H1 (cell line): ENCODE measurements around the gene CTIF. TPM values are rescaled to one million over a fixed set of nuclear protein-coding genes. Genes with fewer than 3 reads are reported as not detected.

ENCODE experiments used
- CTCF ChIA-PET: fragments of 300-600 bp; sonication (Branson Sonifier 250); formaldehyde crosslinking; loops from one replicate; lab custom pipeline; 2021; ENCODE audit not compliant: partially characterized antibody; lab: Charles Lee
- POLR2A ChIA-PET: fragments of 300-600 bp; sonication (Branson Sonifier 250); formaldehyde crosslinking; loops from one replicate; lab custom pipeline; 2021; ENCODE audit warnings: inconsistent platforms; ENCODE audit not compliant: partially characterized antibody; lab: Charles Lee
- DNase-seq, 2 experiments: peaks; one replicate each; pipeline versions ENCODE4 v3.0.0 to v3.0.0-alpha.2; 2010 to 2022; ENCODE audit warnings: low spot score in 2 of 2, low read depth in 1 of 2, mixed read lengths in 1 of 2
- FAIRE-seq: peaks from 2 replicates; lab custom pipeline; 2011; peaks lifted over from hg19 to GRCh38; lab: Jason Lieb, UNC
- H2AFZ ChIP-seq: 2 replicates; pipeline ENCODE4 v1.8.1; 2012; ENCODE audit warnings: low read length, inconsistent platforms
- H2AK5ac ChIP-seq: 2 replicates; pipeline ENCODE4 v1.6.1; 2013; ENCODE audit warnings: low read depth, low read length
- H2BK120ac ChIP-seq: replicated peaks from 2 replicates; pipeline ENCODE3; 2013; ENCODE audit warnings: low read depth, low read length, inconsistent platforms
- H2BK12ac ChIP-seq: 2 replicates; pipeline ENCODE4 v1.6.1; 2013; ENCODE audit warnings: low read depth, low read length
- H2BK15ac ChIP-seq: 2 replicates; pipeline ENCODE4 v1.6.1; 2013; ENCODE audit warnings: low read length
- H2BK20ac ChIP-seq: 2 replicates; pipeline ENCODE4 v1.6.1; 2013; ENCODE audit warnings: low read length
- H2BK5ac ChIP-seq: 2 replicates; pipeline ENCODE4 v1.6.1; 2013; ENCODE audit warnings: low read depth, low read length
- H3K14ac ChIP-seq: 2 replicates; pipeline ENCODE4 v1.6.1; 2013; ENCODE audit warnings: inconsistent platforms; ENCODE audit not compliant: insufficient read length
- H3K18ac ChIP-seq: 2 replicates; pipeline ENCODE4 v1.6.1; 2013; ENCODE audit warnings: low read length; ENCODE audit errors: extremely low read depth
- H3K23ac ChIP-seq: 2 replicates; pipeline ENCODE4 v1.6.1; 2013; ENCODE audit warnings: inconsistent platforms; ENCODE audit not compliant: insufficient read length
- H3K23me2 ChIP-seq: 2 replicates; pipeline ENCODE4 v1.6.1; 2013; ENCODE audit warnings: low read depth, low read length
- H3K27ac ChIP-seq: 2 replicates; pipeline ENCODE4 v1.6.1; 2011; ENCODE audit warnings: low read depth, low read length, inconsistent platforms
- H3K27me3 ChIP-seq, 4 experiments: replicated peaks in 1 of 4; 1 replicate in 1 of 4; 2 replicates in 3 of 4; pipeline versions ENCODE4 v1.6.1 to v1.8.1; 2011 to 2013; ENCODE audit warnings: low read length in 3 of 4, mild to moderate bottlenecking in 3 of 4, inconsistent platforms in 2 of 4, mixed read lengths in 2 of 4, moderate library complexity in 1 of 4; ENCODE audit not compliant: control insufficient read depth in 3 of 4, insufficient read depth in 3 of 4; ENCODE audit errors: extremely low read depth in 1 of 4
- H3K36me3 ChIP-seq, 4 experiments: 2 replicates each; pipeline versions ENCODE4 v1.6.1 to v1.8.1; 2011 to 2013; ENCODE audit warnings: mild to moderate bottlenecking in 4 of 4, low read length in 3 of 4, moderate library complexity in 2 of 4, control low read depth in 1 of 4, inconsistent platforms in 1 of 4; ENCODE audit not compliant: insufficient read depth in 4 of 4, control insufficient read depth in 2 of 4
- H3K4ac ChIP-seq: replicated peaks from 2 replicates; pipeline ENCODE3; 2013; ENCODE audit warnings: low read length, low read depth, mixed read lengths, inconsistent platforms; ENCODE audit not compliant: insufficient read length
- H3K4me1 ChIP-seq, 4 experiments: replicated peaks in 1 of 4; 1 replicate in 1 of 4; 2 replicates in 3 of 4; pipeline versions ENCODE4 v1.6.1 to v1.8.1; 2011 to 2013; ENCODE audit warnings: low read length in 3 of 4, inconsistent platforms in 2 of 4, mixed read lengths in 1 of 4; ENCODE audit not compliant: insufficient read depth in 4 of 4, control insufficient read depth in 3 of 4
- H3K4me2 ChIP-seq, 2 experiments: 2 replicates each; pipeline versions ENCODE4 v1.6.1 to v1.8.1; 2011 to 2013; ENCODE audit warnings: low read depth in 2 of 2, low read length in 2 of 2, control low read depth in 1 of 2, inconsistent platforms in 1 of 2, mild to moderate bottlenecking in 1 of 2; ENCODE audit not compliant: insufficient read depth in 1 of 2
- H3K4me3 ChIP-seq, 4 experiments: fragments of 200-600, 300-600 bp in 1 of 4; sonication (generic), shearing (Covaris generic), sonication (Bioruptor Twin) in 1 of 4; 2 replicates each; pipeline versions ENCODE4 v1.5.1 to v1.8.1; 2011 to 2016; ENCODE audit warnings: low read length in 4 of 4, low read depth in 3 of 4, control low read depth in 2 of 4, inconsistent platforms in 2 of 4, mild to moderate bottlenecking in 2 of 4, mixed read lengths in 1 of 4, moderate library complexity in 1 of 4; ENCODE audit not compliant: insufficient read depth in 2 of 4; ENCODE audit errors: extremely low read depth in 1 of 4
- H3K56ac ChIP-seq: replicated peaks from 2 replicates; pipeline ENCODE3; 2013; ENCODE audit warnings: low read depth, mild to moderate bottlenecking, mixed read lengths, low read length, inconsistent platforms; ENCODE audit not compliant: insufficient read length
- H3K79me1 ChIP-seq: 2 replicates; pipeline ENCODE4 v1.6.1; 2013; ENCODE audit warnings: low read depth, low read length, control low read depth
- H3K79me2 ChIP-seq, 2 experiments: 2 replicates each; pipeline versions ENCODE4 v1.6.1 to v1.8.1; 2012 to 2013; ENCODE audit warnings: low read length in 2 of 2, mild to moderate bottlenecking in 2 of 2, inconsistent platforms in 1 of 2; ENCODE audit not compliant: insufficient read depth in 2 of 2, control insufficient read depth in 1 of 2
- H3K9ac ChIP-seq, 4 experiments: replicated peaks in 1 of 4; 1 replicate in 1 of 4; 2 replicates in 3 of 4; pipeline versions ENCODE4 v1.6.1 to v1.8.1; 2011 to 2013; ENCODE audit warnings: low read depth in 3 of 4, low read length in 3 of 4, control low read depth in 2 of 4, mild to moderate bottlenecking in 2 of 4, moderate library complexity in 2 of 4, inconsistent platforms in 1 of 4; ENCODE audit errors: extremely low read depth in 1 of 4
- H3K9me3 ChIP-seq, 2 experiments: 2 replicates each; pipeline versions ENCODE4 v1.6.1 to v1.8.1; 2012 to 2013; ENCODE audit warnings: mild to moderate bottlenecking in 2 of 2, moderate library complexity in 2 of 2, control low read depth in 1 of 2, inconsistent platforms in 1 of 2, low read depth in 1 of 2, low read length in 1 of 2, mixed read lengths in 1 of 2; ENCODE audit not compliant: insufficient read depth in 2 of 2
- H4K20me1 ChIP-seq, 2 experiments: replicated peaks in 1 of 2; 2 replicates each; pipeline versions ENCODE3 to v1.8.1; 2011 to 2013; ENCODE audit warnings: inconsistent platforms in 2 of 2, low read length in 2 of 2, mild to moderate bottlenecking in 1 of 2; ENCODE audit not compliant: insufficient read depth in 2 of 2, control insufficient read depth in 1 of 2
- H4K5ac ChIP-seq: 2 replicates; pipeline ENCODE4 v1.6.1; 2013; ENCODE audit warnings: low read length, low read depth, mixed read lengths, inconsistent platforms; ENCODE audit not compliant: insufficient read length
- H4K8ac ChIP-seq: 2 replicates; pipeline ENCODE4 v1.8.0; 2013; ENCODE audit warnings: mild to moderate bottlenecking, moderate library complexity, low read length, inconsistent platforms; ENCODE audit not compliant: insufficient read depth; ENCODE audit errors: extremely low read depth
- H4K91ac ChIP-seq: replicated peaks from 2 replicates; pipeline ENCODE3; 2013; ENCODE audit warnings: low read length, mixed read lengths, inconsistent platforms; ENCODE audit not compliant: insufficient read length
- CEBPB ChIP-seq: IDR thresholded peaks from 2 replicates; pipeline ENCODE4 v1.6.1; 2012; ENCODE audit warnings: low read depth, low read length
- CREB1 ChIP-seq: IDR thresholded peaks from 2 replicates; pipeline ENCODE4 v1.6.1; 2012; ENCODE audit warnings: inconsistent platforms
- CTBP2 ChIP-seq: IDR thresholded peaks from 2 replicates; pipeline ENCODE4 v1.7.0; 2011; ENCODE audit warnings: borderline replicate concordance, mild to moderate bottlenecking, moderate library complexity, mixed read lengths, low read length; ENCODE audit not compliant: insufficient read depth, insufficient read length
- JUN ChIP-seq: IDR thresholded peaks from 2 replicates; pipeline ENCODE4 v1.6.1; 2011; ENCODE audit warnings: low read depth, mild to moderate bottlenecking, improper control_type of control experiment, low read length
- KDM4A ChIP-seq: IDR thresholded peaks from one replicate; pipeline ENCODE4 v1.7.1; 2012; ENCODE audit warnings: low read depth, mild to moderate bottlenecking, moderate library complexity, low read length, inconsistent platforms; ENCODE audit not compliant: severe bottlenecking
- NRF1 ChIP-seq: IDR thresholded peaks from 2 replicates; pipeline ENCODE4 v1.6.1; 2011; ENCODE audit warnings: mild to moderate bottlenecking, low read depth, low read length, improper control_type of control experiment
- POU5F1 ChIP-seq: IDR thresholded peaks from 2 replicates; pipeline ENCODE4 v1.6.1; 2011; ENCODE audit warnings: low read depth, mild to moderate bottlenecking, low read length, moderate library complexity
- SAP30 ChIP-seq: fragments of 300-600 bp; sonication (generic); IDR thresholded peaks from 2 replicates; pipeline ENCODE4 v1.7.1; 2012; ENCODE audit warnings: low read length, moderate library complexity, mild to moderate bottlenecking, inconsistent platforms; ENCODE audit not compliant: insufficient read depth, insufficient replicate concordance
- SIX5 ChIP-seq: IDR thresholded peaks from 2 replicates; pipeline ENCODE4 v1.6.1; 2011; ENCODE audit warnings: mild to moderate bottlenecking, low read depth, low read length
- TAF7 ChIP-seq: optimal IDR thresholded peaks from 2 replicates; pipeline ENCODE3; 2011; ENCODE audit warnings: low read depth, mild to moderate bottlenecking, inconsistent platforms, low read length, moderate library complexity, borderline replicate concordance
- TBP ChIP-seq: IDR thresholded peaks from 2 replicates; pipeline ENCODE4 v1.6.1; 2011; ENCODE audit warnings: low read depth, low read length, improper control_type of control experiment
- TEAD4 ChIP-seq: IDR thresholded peaks from 2 replicates; pipeline ENCODE4 v1.6.1; 2012; ENCODE audit warnings: low read depth, low read length, inconsistent platforms, mixed read lengths
- WGBS, 2 experiments: shearing (Covaris generic) in 1 of 2; methylation state at CpG; one replicate each; pipeline versions ENCODE4 v1.1.6 to v1.1.7; 2013 to 2015; ENCODE audit warnings: low lambda C conversion rate in 2 of 2, mixed read lengths in 2 of 2, inconsistent platforms in 1 of 2, low coverage in 1 of 2, missing lambda C conversion rate in 1 of 2; ENCODE audit not compliant: insufficient replicate concordance in 2 of 2, insufficient coverage in 1 of 2, insufficient read length in 1 of 2; ENCODE audit errors: extremely low coverage in 1 of 2, missing lambda C conversion rate in 1 of 2; 5-methylcytosine and 5-hydroxymethylcytosine counted together
- polyA plus RNA-seq, 7 experiments: library from polyadenylated mRNA; depleted of rRNA in 3 of 7; stranded (reverse) in 5 of 7; unstranded in 2 of 7; fragments of >200 nt in 5 of 7; fragments of 200-250 nt in 2 of 7; gene quantifications; 1 replicate in 5 of 7; 2 replicates in 1 of 7; 4 replicates in 1 of 7; pipeline versions ENCODE4 v1.2.1 to v1.2.3, GENCODE V29; 2011 to 2013; ENCODE audit warnings: missing spikeins in 2 of 7, mixed read lengths in 2 of 7
- total RNA-seq: library from RNA; stranded (reverse); fragmentation: NEBNext Ultra II Directional; extraction: Animal tissue kit (Norgen Biotek cat#: 25700); gene quantifications from 2 replicates; pipeline ENCODE4 v1.2.1, GENCODE V29; 2021
- TF ChIP-seq, protein P1 (sequence below): IDR thresholded peaks from 2 replicates; pipeline ENCODE4 v1.6.1; 2011; ENCODE audit warnings: low read depth, mild to moderate bottlenecking, low read length; ENCODE audit not compliant: insufficient read depth
- TF ChIP-seq, protein P2 (sequence below): IDR thresholded peaks from 2 replicates; pipeline ENCODE4 v1.6.1; 2012; ENCODE audit warnings: inconsistent platforms

The CTIF gene
- total and polyA plus RNA-seq, 2 of the 8 experiments (the other 6 are each of a cell fraction or from before 2014, with no cell fraction given): 9.0 to 17.8 TPM

DNA sequence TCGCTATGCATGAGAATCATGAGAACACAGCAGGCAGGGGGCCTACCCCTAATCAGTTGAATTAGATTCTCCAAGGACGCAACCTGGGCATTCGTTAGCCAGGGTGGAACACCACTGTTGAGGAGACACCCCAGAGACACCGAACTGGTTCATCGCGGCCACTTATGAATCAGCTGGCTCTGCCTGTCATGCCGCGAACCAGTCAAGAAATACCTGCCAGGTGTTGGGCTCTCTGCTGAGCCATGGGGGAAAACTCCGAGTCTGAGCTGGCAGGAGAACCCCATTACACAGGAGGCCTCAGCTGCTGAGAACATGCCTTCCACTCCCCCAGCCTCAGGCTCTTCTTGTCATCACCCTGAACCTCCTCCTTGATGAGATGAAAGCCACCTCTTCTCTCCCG is 227.7 kb downstream of the CTIF start:
- no peaks in the 10 kb centered on the region for H3K23me2 ChIP-seq
- H3K18ac ChIP-seq: no peak overlapping the region
- 84% methylated on average over 10 of the region's 10 CpGs; no CpG with 5 or more reads in 1 of the 2 experiments for WGBS, 2 experiments
- no peak overlapping the region for H3K4me3 ChIP-seq
- H3K79me2 ChIP-seq: no peaks in the 10 kb centered on the region
- no peak for FAIRE-seq
- no peak overlapping the region for H2BK15ac ChIP-seq
- no peak overlapping the region for H3K14ac ChIP-seq
- no peak overlapping the region for H4K5ac ChIP-seq
- DNase-seq: no peak
- no peak overlapping the region for H3K4me2 ChIP-seq
- no peak overlapping the region for H3K27ac ChIP-seq
- peaks cover 0 to 4% of the 10 kb centered on the region in 2 experiments for H4K20me1 ChIP-seq
- CTCF ChIA-PET: interaction anchor here (0.7 kb wide), 1 partner anchor 13 kb away, joined by 3 read pairs; no protein-coding TSS in a partner anchor
- H3K27me3 ChIP-seq: no peaks in the 10 kb centered on the region
- peaks cover 0 to 4% (median 0%) of the 10 kb centered on the region in 4 experiments; a peak in 3 of 8 replicates for H3K36me3 ChIP-seq
- no peak overlapping the region for H3K9ac ChIP-seq
- H3K23ac ChIP-seq: no peak overlapping the region
- no peak overlapping the region for H3K4ac ChIP-seq
- H2BK20ac ChIP-seq: no peak overlapping the region
- no peak overlapping the region for H4K8ac ChIP-seq
- no peak overlapping the region for H4K91ac ChIP-seq
- POLR2A ChIA-PET: no interaction called here
- H3K4me1 ChIP-seq: peaks cover 0 to 7% (median 1%) of the 10 kb centered on the region in 4 experiments; a peak in 2 of 7 replicates
- H2BK5ac ChIP-seq: peak overlapping the region; percentile 67; the same call in 1 of the 2 replicates
- no peak overlapping the region for H2BK12ac ChIP-seq
- no peak overlapping the region for H2AK5ac ChIP-seq
- H3K79me1 ChIP-seq: no peaks in the 10 kb centered on the region
- H2BK120ac ChIP-seq: no peak overlapping the region
- H2AFZ ChIP-seq: no peak overlapping the region
- no peak overlapping the region for H3K56ac ChIP-seq
- H3K9me3 ChIP-seq: no peaks in the 10 kb centered on the region
- TF ChIP-seq SAP30 (no peak), POU5F1 (no peak), CREB1 (no peak), TAF7 (no peak), CEBPB (no peak), NRF1 (no peak), KDM4A (no peak), TBP (no peak), JUN (no peak), SIX5 (no peak), TEAD4 (no peak), CTBP2 (no peak)
- TF ChIP-seq, protein P1, sequence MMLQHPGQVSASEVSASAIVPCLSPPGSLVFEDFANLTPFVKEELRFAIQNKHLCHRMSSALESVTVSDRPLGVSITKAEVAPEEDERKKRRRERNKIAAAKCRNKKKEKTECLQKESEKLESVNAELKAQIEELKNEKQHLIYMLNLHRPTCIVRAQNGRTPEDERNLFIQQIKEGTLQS: no peak
- TF ChIP-seq, protein P2, sequence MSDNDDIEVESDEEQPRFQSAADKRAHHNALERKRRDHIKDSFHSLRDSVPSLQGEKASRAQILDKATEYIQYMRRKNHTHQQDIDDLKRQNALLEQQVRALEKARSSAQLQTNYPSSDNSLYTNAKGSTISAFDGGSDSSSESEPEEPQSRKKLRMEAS: no peak
